Right lobe of liver (tissue), 6 donors: Measurements from ENCODE around the gene CKMT2. TPM values are rescaled to one million over a fixed set of nuclear protein-coding genes. Genes with fewer than 3 reads are reported as not detected.

Source experiments
- ATAC-seq, 4 donors: fragments of 200-7000 bp; cut with Tn5 transposase; one replicate each; pipeline ENCODE4 v1.9.1; 2020; ENCODE audit warnings: mild to moderate bottlenecking in 4 of 4, moderate library complexity in 4 of 4
- DNase-seq, 3 donors: peaks; one replicate each; pipeline ENCODE4 v3.0.0-alpha.2; 2020
- H3K27ac ChIP-seq, 3 donors: fragments of 200-600 bp; one replicate each; pipeline ENCODE4 v1.8.0; 2022
- H3K27me3 ChIP-seq, 2 donors: fragments of 200-600 bp; one replicate each; pipeline ENCODE4 v1.8.0; 2022
- H3K36me3 ChIP-seq, 4 donors: fragments of 200-600 bp; sonication (generic) in 1 of 4; one replicate each; pipeline versions ENCODE4 v1.5.1 to v1.8.0; 2017 to 2022; ENCODE audit warnings: control low read depth in 1 of 4
- H3K4me1 ChIP-seq, 4 donors: fragments of 200-600 bp; sonication (generic) in 1 of 4; one replicate each; pipeline versions ENCODE4 v1.5.1 to v1.8.0; 2017 to 2022; ENCODE audit warnings: control low read depth in 1 of 4
- H3K4me3 ChIP-seq, 3 donors: fragments of 200-600 bp; one replicate each; pipeline ENCODE4 v1.8.0; 2022
- H3K9me3 ChIP-seq, 4 donors: fragments of 200-600 bp; sonication (generic) in 1 of 4; one replicate each; pipeline versions ENCODE4 v1.5.1 to v1.8.0; 2017 to 2022; ENCODE audit warnings: control low read depth in 1 of 4
- CTCF ChIP-seq, 4 donors: fragments of 200-600 bp in 3 of 4; fragments of 450-650 bp in 1 of 4; IDR thresholded peaks; one replicate each; pipeline versions ENCODE4 v1.5.1 to v1.8.0; 2016 to 2022; ENCODE audit warnings: antibody characterized with exemption in 4 of 4, mild to moderate bottlenecking in 2 of 4
- POLR2A ChIP-seq: fragments of 450-650 bp; IDR thresholded peaks from one replicate; pipeline ENCODE4 v1.6.1; 2017; ENCODE audit warnings: antibody characterized with exemption, mild to moderate bottlenecking
- WGBS: methylation state at CpG from one replicate; pipeline ENCODE4 v1.1.6; 2018; ENCODE audit warnings: low coverage, low lambda C conversion rate; ENCODE audit not compliant: insufficient coverage; ENCODE audit errors: missing lambda C conversion rate; 5-methylcytosine and 5-hydroxymethylcytosine counted together
- intact Hi-C, 2 donors: fragments of 100-400 bp; cut with DNase I; formaldehyde crosslinking; loops; one replicate each; pipeline versions ENCODE4 v1.11.2 to v1.14.1; 2022
- total RNA-seq, 6 experiments: library from RNA; depleted of rRNA in 2 of 6; stranded (reverse); fragments of >200 nt in 2 of 6; fragmentation: NEBNext Ultra II Directional in 3 of 6; extraction: Animal tissue kit (Norgen Biotek cat#: 25700) in 3 of 6; gene quantifications; one replicate each; pipeline versions ENCODE4 v1.1.0 to v1.2.4, GENCODE V29; 2016 to 2023
- donor health status: DM: no; HTN: yes; CAD: no.
- donor health status: DM: no; HTN: no; CAD: no.
- donor health status: DM: no; HTN: no; CAD: no.
- donor health status: DM: no; HTN: yes; CAD: no.
- donor health status: DM: no; HTN: yes; CAD: no.

The CKMT2 gene
- total RNA-seq, 6 experiments from 2014 or later = 0.39 to 1.8 (median 0.80) TPM

DNA sequence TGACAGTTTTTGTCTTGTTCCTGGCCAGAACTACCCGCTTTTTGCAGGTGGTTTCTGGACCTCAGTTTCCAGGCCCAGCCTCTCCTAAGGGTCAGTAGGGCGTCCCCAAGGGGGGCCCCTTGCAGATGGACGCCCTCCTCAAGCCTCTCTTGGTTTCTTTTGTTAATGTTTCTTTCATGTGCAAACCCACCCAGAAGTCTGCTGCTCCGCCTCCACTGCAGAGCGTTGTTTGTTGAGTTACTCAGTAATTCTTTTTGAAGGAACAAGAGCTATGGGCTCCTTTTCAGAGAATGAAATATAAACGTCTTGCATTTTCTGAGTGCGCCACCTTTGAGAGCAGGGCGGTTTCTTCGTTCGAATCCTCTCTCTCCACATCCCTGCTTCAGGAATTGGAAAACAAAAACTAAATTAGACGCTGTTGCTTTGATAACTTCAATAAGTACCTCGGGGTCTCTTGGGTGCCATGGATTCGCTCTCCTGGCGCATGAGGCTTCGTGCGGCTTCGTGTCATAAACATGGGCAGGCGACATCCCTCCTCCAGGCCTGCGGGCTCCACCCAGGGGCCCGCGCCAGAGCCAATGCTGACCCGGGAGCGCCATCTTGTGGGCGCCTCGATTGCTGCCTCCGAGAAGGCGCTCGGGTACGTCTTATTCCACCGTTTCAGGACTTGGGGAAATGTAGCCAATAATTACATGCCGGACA, 38.3 kb upstream of the CKMT2 start:
- Histone ChIP-seq H3K4me1 (peaks cover 0 to 6% (median 0%) of the 10 kb centered on the region in 4 donors), H3K4me3 (no peak overlapping the region), H3K36me3 (no peaks in the 10 kb centered on the region), H3K27ac (no peak overlapping the region), H3K27me3 (no peaks in the 10 kb centered on the region), H3K9me3 (no peaks in the 10 kb centered on the region)
- intact Hi-C loops = no loop called here
- TF ChIP-seq POLR2A = no peak
- peak; percentile 78 to 97 (median 96) for TF ChIP-seq CTCF (IDR thresholded peaks at IDR 0.05)
- 26% methylated on average over 25 of the region's 31 CpGs for WGBS
- DNase-seq (peak; percentile 80 to 85 (median 83)), ATAC-seq (peak; percentile 100)

GRCh38 chr5:81195335-81195929, 37.7 kb upstream of the CKMT2 start:
- intact Hi-C loops = no loop called here
- 73% methylated on average over 5 of the region's 5 CpGs for WGBS
- Histone ChIP-seq H3K9me3 (no peaks in the 10 kb centered on the region), H3K4me1 (peaks cover 0 to 6% (median 0%) of the 10 kb centered on the region in 4 donors), H3K36me3 (no peaks in the 10 kb centered on the region), H3K27ac (no peak overlapping the region), H3K27me3 (no peaks in the 10 kb centered on the region), H3K4me3 (no peak overlapping the region)
- TF ChIP-seq CTCF (IDR thresholded peaks at IDR 0.05) (no peak), POLR2A (no peak)
- no peak for ATAC-seq
- no peak for DNase-seq

- H3K27ac ChIP-seq = no peak overlapping the region
- 90% methylated on average over 2 of the region's 2 CpGs for WGBS
- no peaks in the 10 kb centered on the region for H3K27me3 ChIP-seq
- no peaks in the 10 kb centered on the region for H3K4me1 ChIP-seq
- no peak overlapping the region for H3K4me3 ChIP-seq
- ATAC-seq = no peak
- H3K36me3 ChIP-seq = no peaks in the 10 kb centered on the region
- TF ChIP-seq POLR2A (no peak), CTCF (IDR thresholded peaks at IDR 0.05) (no peak)
- DNase-seq = no peak
- intact Hi-C loops = no loop called here
- H3K9me3 ChIP-seq = no peaks in the 10 kb centered on the region
Observed at GRCh38 chr5:81202655-81203054, 30.5 kb upstream of the CKMT2 start.

GRCh38 chr5:81203729-81204128, 29.4 kb upstream of the CKMT2 start:
- ATAC-seq (no peak), DNase-seq (no peak)
- Histone ChIP-seq H3K4me1 (no peaks in the 10 kb centered on the region), H3K4me3 (no peak overlapping the region), H3K27me3 (no peaks in the 10 kb centered on the region), H3K9me3 (no peaks in the 10 kb centered on the region), H3K27ac (no peak overlapping the region), H3K36me3 (no peaks in the 10 kb centered on the region)
- no peak for TF ChIP-seq POLR2A
- no peak for TF ChIP-seq CTCF (IDR thresholded peaks at IDR 0.05)
- intact Hi-C loops = no loop called here
- WGBS = 92% methylated on average over 3 of the region's 3 CpGs
